HCT116 (cell line): ENCODE results near the gene NTSR1. TPM values are rescaled to one million over a fixed set of nuclear protein-coding genes. Genes with fewer than 3 reads are reported as not detected.
A peak's percentile ranks its signal among the peaks of the same experiment; 100 is the strongest.

ENCODE experiments used
- ATAC-seq: fragments of 200-7000 bp; cut with Tn5 transposase; 2 replicates; pipeline ENCODE4 v1.9.1; 2020; ENCODE audit warnings: mild to moderate bottlenecking, moderate library complexity
- BruUV-seq: library from RNA; stranded (reverse); fragments of 400-500 nt; replicated peaks from 2 replicates; lab custom pipeline; 2021; lab: Mats Ljungman, UMichigan
- CTCF ChIA-PET: fragments of 300-600 bp; sonication (Branson Sonifier 250); formaldehyde crosslinking; loops from one replicate; lab custom pipeline; 2021; ENCODE audit warnings: antibody characterized with exemption; lab: Charles Lee
- POLR2A ChIA-PET: fragments of 300-600, 350-600 bp; sonication (Branson Sonifier 250); formaldehyde crosslinking; loops from one replicate; lab custom pipeline; 2021; ENCODE audit warnings: antibody characterized with exemption; lab: Charles Lee
- RAD21 ChIA-PET, 2 experiments: fragments of 300-600 bp; sonication (Branson Sonifier 250); formaldehyde crosslinking; loops; one replicate each; lab custom pipeline; 2023; ENCODE audit warnings: low total read pairs in 2 of 2; ENCODE audit not compliant: uncharacterized antibody in 2 of 2, unreplicated experiment in 2 of 2, low non-redundant PET in 1 of 2; lab: Charles Lee
- DNase-seq: peaks from one replicate; pipeline ENCODE4 v3.0.0-alpha.2; 2010; ENCODE audit warnings: low read depth, low spot score
- H2AFZ ChIP-seq: fragments of 200-600 bp; shearing (Covaris generic), sonication (generic); 2 replicates; pipeline ENCODE4 v1.6.1; 2017; ENCODE audit warnings: low read depth, mixed run types, mixed read lengths, antibody characterized with exemption, low read length; ENCODE audit not compliant: poor library complexity, severe bottlenecking
- H3K27ac ChIP-seq: 2 replicates; pipeline ENCODE4 v1.5.1; 2012; ENCODE audit warnings: low read depth, low read length
- H3K27me3 ChIP-seq: fragments of 200-600 bp; sonication (generic); 2 replicates; pipeline ENCODE4 v1.6.1; 2016; ENCODE audit warnings: mixed run types, low read length, mixed read lengths; ENCODE audit not compliant: insufficient read depth
- H3K36me3 ChIP-seq, 2 experiments: fragments of 200-500 bp in 1 of 2; fragments of 200-600 bp in 1 of 2; sonication (Bioruptor generic) in 1 of 2; sonication (generic) in 1 of 2; 2 replicates each; pipeline versions ENCODE4 v1.5.1 to v1.6.1; 2014 to 2016; ENCODE audit warnings: low read length in 2 of 2, inconsistent platforms in 1 of 2, mixed read lengths in 1 of 2, mixed run types in 1 of 2; ENCODE audit not compliant: insufficient read depth in 2 of 2, control insufficient read depth in 1 of 2
- H3K4me1 ChIP-seq, 2 experiments: fragments of 200-600 bp in 1 of 2; sonication (generic) in 1 of 2; 2 replicates each; pipeline versions ENCODE4 v1.5.1 to v1.6.1; 2012 to 2017; ENCODE audit warnings: low read length in 2 of 2, inconsistent platforms in 1 of 2, mild to moderate bottlenecking in 1 of 2, mixed read lengths in 1 of 2, mixed run types in 1 of 2, moderate library complexity in 1 of 2; ENCODE audit not compliant: insufficient read depth in 2 of 2, control insufficient read depth in 1 of 2
- H3K4me2 ChIP-seq: fragments of 200-600 bp; sonication (generic); 2 replicates; pipeline ENCODE4 v1.6.1; 2017; ENCODE audit warnings: mixed run types, low read length, mixed read lengths
- H3K4me3 ChIP-seq, 2 experiments: fragments of 200-600 bp in 1 of 2; sonication (generic) in 1 of 2; replicated peaks in 1 of 2; 2 replicates each; pipeline ENCODE4 v1.5.1; 2011 to 2016; ENCODE audit warnings: low read length in 2 of 2, control low read depth in 1 of 2, low read depth in 1 of 2, mild to moderate bottlenecking in 1 of 2, mixed read lengths in 1 of 2, mixed run types in 1 of 2
- H3K79me2 ChIP-seq: fragments of 200-600 bp; sonication (generic); 2 replicates; pipeline ENCODE4 v1.6.1; 2017; ENCODE audit warnings: mild to moderate bottlenecking, mixed run types, low read length, moderate library complexity, mixed read lengths; ENCODE audit not compliant: insufficient read depth
- H3K9ac ChIP-seq: fragments of 200-600 bp; sonication (generic); 2 replicates; pipeline ENCODE4 v1.6.1; 2016; ENCODE audit warnings: low read length, mixed read lengths
- H3K9me2 ChIP-seq: fragments of 200-600 bp; sonication (generic), shearing (Covaris generic); 2 replicates; pipeline ENCODE4 v1.6.1; 2017; ENCODE audit warnings: mixed run types, mild to moderate bottlenecking, moderate library complexity; ENCODE audit not compliant: insufficient read depth
- H3K9me3 ChIP-seq, 2 experiments: fragments of 200-500 bp in 1 of 2; fragments of 200-600 bp in 1 of 2; sonication (Bioruptor generic) in 1 of 2; sonication (generic) in 1 of 2; 2 replicates each; pipeline ENCODE4 v1.6.1; 2014 to 2017; ENCODE audit warnings: low read length in 2 of 2, mixed read lengths in 2 of 2, inconsistent platforms in 1 of 2, low read depth in 1 of 2, mild to moderate bottlenecking in 1 of 2, mixed run types in 1 of 2, moderate library complexity in 1 of 2; ENCODE audit not compliant: control insufficient read depth in 1 of 2, insufficient read depth in 1 of 2
- H4K20me1 ChIP-seq: fragments of 200-600 bp; sonication (generic), shearing (Covaris generic); 2 replicates; pipeline ENCODE4 v1.6.1; 2017; ENCODE audit warnings: mixed run types, mild to moderate bottlenecking, moderate library complexity; ENCODE audit not compliant: insufficient read depth
- CTCF ChIP-seq, 3 experiments: fragments of 200-600 bp in 1 of 3; sonication (generic) in 1 of 3; IDR thresholded peaks in 2 of 3; conservative IDR thresholded peaks in 1 of 3; 2 replicates each; pipeline ENCODE4 v1.5.1; 2012 to 2017; ENCODE audit warnings: low read depth in 2 of 3, low read length in 2 of 3, antibody characterized with exemption in 1 of 3, borderline replicate concordance in 1 of 3, control low read depth in 1 of 3, mild to moderate bottlenecking in 1 of 3, mixed read lengths in 1 of 3, mixed run types in 1 of 3, moderate library complexity in 1 of 3; ENCODE audit not compliant: insufficient read depth in 1 of 3
- EGR1 ChIP-seq: IDR thresholded peaks from 2 replicates; pipeline ENCODE4 v1.6.1; 2012; ENCODE audit warnings: low read depth
- ELF1 ChIP-seq: IDR thresholded peaks from 2 replicates; pipeline ENCODE4 v1.6.1; 2012; ENCODE audit warnings: low read depth, borderline replicate concordance
- POLR2AphosphoS5 ChIP-seq: IDR thresholded peaks from 2 replicates; pipeline ENCODE4 v1.6.1; 2011; ENCODE audit warnings: mild to moderate bottlenecking, low read depth, low read length, moderate library complexity
- REST ChIP-seq: IDR thresholded peaks from 2 replicates; pipeline ENCODE4 v1.6.1; 2012; ENCODE audit warnings: low read depth
- TCF7L2 ChIP-seq: IDR thresholded peaks from 2 replicates; pipeline ENCODE4 v1.7.0; 2011; ENCODE audit warnings: borderline replicate concordance, inconsistent platforms; ENCODE audit not compliant: insufficient read depth, insufficient read length; ENCODE audit errors: extremely low read depth
- ZBTB33 ChIP-seq: IDR thresholded peaks from 2 replicates; pipeline ENCODE4 v1.6.1; 2011; ENCODE audit warnings: mild to moderate bottlenecking, low read length, moderate library complexity; ENCODE audit not compliant: insufficient replicate concordance; ENCODE audit errors: extremely low read depth
- intact Hi-C: fragments of 100-400 bp; cut with micrococcal nuclease; formaldehyde crosslinking; loops from 2 replicates; pipeline ENCODE4 v1.10.0; 2022
- total RNA-seq: library from RNA; stranded (reverse); gene quantifications from one replicate; pipeline ENCODE4 v1.2.1, GENCODE V29; 2021; ENCODE audit not compliant: unreplicated experiment
- TF ChIP-seq, protein P1 (sequence below): IDR thresholded peaks from 2 replicates; pipeline ENCODE4 v1.6.1; 2012

Gene NTSR1
- total RNA-seq, 1 experiment from 2014 or later, result 187 TPM

- ChIA-PET POLR2A (interaction anchor here (0.6 kb wide), 1 partner anchor 38 kb away, joined by 4 read pairs; no protein-coding TSS in a partner anchor), RAD21 (no interaction called here), CTCF (no interaction called here)
- no peak overlapping the region for H3K4me3 ChIP-seq
- H3K9ac ChIP-seq, result no peak overlapping the region
- no peaks in the 10 kb centered on the region for H4K20me1 ChIP-seq
- peaks cover 7 to 57% of the 10 kb centered on the region in 2 experiments; a peak in 2 of 4 replicates for H3K36me3 ChIP-seq
- intact Hi-C loops, result no loop called here
- H3K79me2 ChIP-seq, result peaks cover 95% of the 10 kb centered on the region
- no peaks in the 10 kb centered on the region for H3K9me2 ChIP-seq
- peaks cover 22 to 62% of the 10 kb centered on the region in 2 experiments for H3K4me1 ChIP-seq
- no peaks in the 10 kb centered on the region for H3K27me3 ChIP-seq
- DNase-seq (no peak), ATAC-seq (no peak)
- H3K9me3 ChIP-seq, result no peaks in the 10 kb centered on the region
- peak overlapping the region; percentile 52 for H3K27ac ChIP-seq
- no TSS peak for BruUV-seq
- H3K4me2 ChIP-seq, result no peak overlapping the region
- H2AFZ ChIP-seq, result no peak overlapping the region
- peak; percentile 70 for TF ChIP-seq POLR2AphosphoS5
- TF ChIP-seq ELF1, result no peak
- TF ChIP-seq TCF7L2, result no peak
Observed at GRCh38 chr20:62745279-62745951, 36.8 kb downstream of the NTSR1 start.

DNA sequence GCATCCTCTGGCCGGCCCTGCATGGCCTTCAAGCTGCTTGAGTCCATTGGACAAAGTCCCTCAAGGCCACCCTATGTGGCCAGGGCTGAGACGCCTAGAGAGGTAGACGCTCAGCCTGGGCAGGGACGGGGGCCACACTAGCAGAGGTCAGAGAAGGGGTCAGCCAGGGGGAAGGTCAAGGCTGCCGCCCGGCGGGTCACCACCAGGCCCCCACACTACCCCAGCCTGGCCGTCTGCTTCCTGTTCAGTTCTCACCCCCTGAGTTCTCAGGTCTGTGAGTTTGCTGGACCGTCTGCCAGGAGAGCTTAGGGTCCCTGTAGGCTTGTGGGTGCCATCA lies 37.3 kb downstream of the NTSR1 start:
- CTCF ChIA-PET, result no interaction called here
- POLR2A ChIA-PET, result interaction anchor here (0.6 kb wide), 1 partner anchor 39 kb away, joined by 4 read pairs; no protein-coding TSS in a partner anchor

More for the DNA sequence above, 37.3 kb downstream of the NTSR1 start:
- no peaks in the 10 kb centered on the region for H3K9me3 ChIP-seq
- no peak for DNase-seq
- RAD21 ChIA-PET, result no interaction called here
- H3K9me2 ChIP-seq, result no peaks in the 10 kb centered on the region
- no peaks in the 10 kb centered on the region for H3K27me3 ChIP-seq
- no peaks in the 10 kb centered on the region for H4K20me1 ChIP-seq
- H3K9ac ChIP-seq, result no peak overlapping the region
- intact Hi-C loops, result no loop called here
- peaks cover 94% of the 10 kb centered on the region for H3K79me2 ChIP-seq
- H3K4me3 ChIP-seq, result no peak overlapping the region
- peak overlapping the region; percentile 52; the same call in 1 of the 2 replicates for H3K27ac ChIP-seq
- BruUV-seq, result no TSS peak
- peaks cover 17 to 57% of the 10 kb centered on the region in 2 experiments for H3K4me1 ChIP-seq
- no peak overlapping the region for H3K4me2 ChIP-seq
- H2AFZ ChIP-seq, result no peak overlapping the region
- no peak for TF ChIP-seq EGR1
- peak; percentile 50; the same call in 1 of the 2 replicates for TF ChIP-seq POLR2AphosphoS5
- no peak for TF ChIP-seq REST
- TF ChIP-seq CTCF (IDR thresholded peaks at IDR 0.05 in 2 of 3, conservative IDR thresholded peaks at IDR 0.05 in 1 of 3; ENCODE audit: borderline replicate concordance in 1 of 3, insufficient read depth in 1 of 3, low read depth in 2 of 3, low read length in 2 of 3), result no peak
- TF ChIP-seq ZBTB33, result no peak
- TF ChIP-seq, protein P1, sequence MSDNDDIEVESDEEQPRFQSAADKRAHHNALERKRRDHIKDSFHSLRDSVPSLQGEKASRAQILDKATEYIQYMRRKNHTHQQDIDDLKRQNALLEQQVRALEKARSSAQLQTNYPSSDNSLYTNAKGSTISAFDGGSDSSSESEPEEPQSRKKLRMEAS, result no peak
- TF ChIP-seq, all 23 proteins: peak for 1
- ATAC-seq, result no peak
- peaks cover 7 to 57% of the 10 kb centered on the region in 2 experiments; a peak in 2 of 4 replicates for H3K36me3 ChIP-seq
